Forelimb muscle (tissue), 1 donor: ENCODE measurements around the gene IL18R1. TPM values are rescaled to one million over a fixed set of nuclear protein-coding genes. Genes with fewer than 3 reads are reported as not detected.

Experiments used
- DNase-seq: peaks from one replicate; pipeline ENCODE4 v3.0.0-alpha.2; 2013; ENCODE audit warnings: low read depth
- polyA plus RNA-seq: library from polyadenylated mRNA; unstranded; fragments of 120-200 nt; gene quantifications from one replicate; pipeline ENCODE4 v1.2.1, GENCODE V29; 2013; ENCODE audit not compliant: insufficient read length

The IL18R1 gene
- polyA plus RNA-seq, 1 donor: 0.57 TPM

- DNase-seq: no peak
These were observed 11.2 kb upstream of the IL18R1 start for GRCh38 chr2:102344397-102344796.

GRCh38 chr2:102345329-102345920, 10.2 kb upstream of the IL18R1 start:
- no peak for DNase-seq

GRCh38 chr2:102346381-102347130, 9.0 kb upstream of the IL18R1 start:
- DNase-seq: no peak

GRCh38 chr2:102350137-102350793, 5.3 kb upstream of the IL18R1 start:
- no peak for DNase-seq

GRCh38 chr2:102356381-102356712, 751 bp downstream of the IL18R1 start:
- DNase-seq: no peak

- DNase-seq: no peak
These were observed 1.1 kb downstream of the IL18R1 start for GRCh38 chr2:102356741-102357140.

- no peak for DNase-seq
These were observed 2.3 kb downstream of the IL18R1 start for GRCh38 chr2:102357937-102358336.

GRCh38 chr2:102358496-102358895, 2.9 kb downstream of the IL18R1 start:
- no peak for DNase-seq

GRCh38 chr2:102359527-102359926, 3.9 kb downstream of the IL18R1 start:
- DNase-seq: no peak

GRCh38 chr2:102361632-102362241, 6.1 kb downstream of the IL18R1 start:
- DNase-seq: no peak

- no peak for DNase-seq
These were observed 10.2 kb downstream of the IL18R1 start for GRCh38 chr2:102365763-102366162.

GRCh38 chr2:102366406-102367112, 11.0 kb downstream of the IL18R1 start:
- DNase-seq: no peak

- DNase-seq: no peak
These were observed 11.9 kb downstream of the IL18R1 start for GRCh38 chr2:102367331-102367971.

GRCh38 chr2:102368461-102369109, 13.0 kb downstream of the IL18R1 start:
- no peak for DNase-seq

GRCh38 chr2:102369866-102370265, 14.3 kb downstream of the IL18R1 start:
- DNase-seq: no peak

GRCh38 chr2:102376052-102376591, 20.5 kb downstream of the IL18R1 start:
- DNase-seq: no peak

- DNase-seq: no peak
These were observed 28.1 kb downstream of the IL18R1 start for GRCh38 chr2:102383722-102384121.

- DNase-seq: no peak
These were observed 29.9 kb downstream of the IL18R1 start for GRCh38 chr2:102385522-102385921.

- no peak for DNase-seq
These were observed 30.4 kb downstream of the IL18R1 start for GRCh38 chr2:102386004-102386403.

GRCh38 chr2:102386867-102387541, 31.4 kb downstream of the IL18R1 start:
- no peak for DNase-seq
